GM12878 (cell line): ENCODE data around the gene TCP1. TPM values are rescaled to one million over a fixed set of nuclear protein-coding genes. Genes with fewer than 3 reads are reported as not detected.
"Not testable (repeated sequence)": the region's sequence is repeated elsewhere in the genome, so short reads cannot be mapped to it uniquely, and the experiment has no call there.

Experiments
- ATAC-seq: fragments of 200-7000 bp; cut with Tn5 transposase; 3 replicates; pipeline ENCODE4 v1.9.1; 2020; ENCODE audit warnings: mild to moderate bottlenecking, moderate library complexity
- BruUV-seq: library from RNA; stranded (reverse); fragments of 400-500 nt; replicated peaks from 2 replicates; lab custom pipeline; 2021; lab: Mats Ljungman, UMichigan
- CTCF ChIA-PET: fragments of 300-600 bp; sonication (Branson Sonifier 250); formaldehyde crosslinking; extraction: SDS; loops from one replicate; lab custom pipeline; 2021; ENCODE audit warnings: inconsistent platforms; lab: Yijun Ruan, JAX
- POLR2A ChIA-PET: fragments of 350-600 bp; formaldehyde crosslinking; extraction: SDS; loops from one replicate; lab custom pipeline; 2021; ENCODE audit warnings: inconsistent platforms; lab: Charles Lee
- RAD21 ChIA-PET: fragments of 300-600 bp; sonication (Branson Sonifier 250); formaldehyde crosslinking; loops from one replicate; lab custom pipeline; 2023; ENCODE audit warnings: antibody characterized with exemption; ENCODE audit not compliant: unreplicated experiment; lab: Charles Lee
- SMC1A ChIA-PET: fragments of 300-600 bp; sonication (Branson Sonifier 250); formaldehyde crosslinking; loops from one replicate; lab custom pipeline; 2023; ENCODE audit not compliant: unreplicated experiment, uncharacterized antibody; lab: Charles Lee
- DNase-seq: peaks from one replicate; pipeline ENCODE4 v3.0.0-alpha.2; 2011; ENCODE audit warnings: low read depth, low spot score
- FAIRE-seq: peaks from 3 replicates; lab custom pipeline; 2011; peaks lifted over from hg19 to GRCh38; lab: Jason Lieb, UNC
- H2AFZ ChIP-seq: 2 replicates; pipeline ENCODE4 v1.6.0; 2011; ENCODE audit warnings: low read depth, low read length, control low read depth; ENCODE audit not compliant: control insufficient read depth
- H3K27ac ChIP-seq: 2 replicates; pipeline ENCODE4 v1.5.1; 2011; ENCODE audit warnings: control low read depth; ENCODE audit not compliant: control insufficient read depth, insufficient read depth
- H3K27me3 ChIP-seq, 2 experiments: replicated peaks in 1 of 2; 2 replicates each; pipeline versions ENCODE4 v1.6.0 to v1.6.1; 2011; ENCODE audit warnings: low read length in 1 of 2; ENCODE audit not compliant: control insufficient read depth in 2 of 2, insufficient read depth in 2 of 2
- H3K36me3 ChIP-seq, 2 experiments: 2 replicates each; pipeline ENCODE4 v1.5.1; 2011; ENCODE audit warnings: low read length in 1 of 2; ENCODE audit not compliant: control insufficient read depth in 2 of 2, insufficient read depth in 2 of 2
- H3K4me1 ChIP-seq: 2 replicates; pipeline ENCODE4 v1.6.1; 2011; ENCODE audit warnings: mild to moderate bottlenecking, low read length, moderate library complexity, mixed read lengths; ENCODE audit not compliant: control insufficient read depth, insufficient read depth
- H3K4me2 ChIP-seq: 2 replicates; pipeline ENCODE4 v1.6.0; 2011; ENCODE audit warnings: control low read depth; ENCODE audit not compliant: control insufficient read depth, insufficient read depth
- H3K4me3 ChIP-seq: fragments of 200-600 bp; sonication (generic); 2 replicates; pipeline ENCODE4 v1.5.1; 2016
- H3K79me2 ChIP-seq: 2 replicates; pipeline ENCODE4 v1.6.0; 2011; ENCODE audit warnings: low read length; ENCODE audit not compliant: control insufficient read depth, insufficient read depth
- H3K9ac ChIP-seq: 2 replicates; pipeline ENCODE4 v1.8.0; 2011; ENCODE audit warnings: low read length, control low read depth, mixed read lengths; ENCODE audit not compliant: control insufficient read depth, insufficient read depth
- H3K9me3 ChIP-seq: replicated peaks from 3 replicates; pipeline ENCODE4 v1.5.1; 2011; ENCODE audit warnings: mild to moderate bottlenecking, low read length; ENCODE audit not compliant: control insufficient read depth, insufficient read depth
- H4K20me1 ChIP-seq: 2 replicates; pipeline ENCODE4 v1.6.0; 2011; ENCODE audit not compliant: control insufficient read depth, insufficient read depth
- ATF3 ChIP-seq: IDR thresholded peaks from 2 replicates; pipeline ENCODE4 v1.6.1; 2011; ENCODE audit warnings: low read depth, mild to moderate bottlenecking, low read length, moderate library complexity, borderline replicate concordance; ENCODE audit errors: extremely low read depth
- CHD4 ChIP-seq: fragments of 200-600 bp; sonication (generic); IDR thresholded peaks from 2 replicates; pipeline ENCODE4 v1.6.1; 2016; ENCODE audit warnings: mild to moderate bottlenecking
- E4F1 ChIP-seq: fragments of 450-650 bp; IDR thresholded peaks from 2 replicates; pipeline ENCODE4 v1.6.1; 2018; ENCODE audit warnings: borderline replicate concordance, mild to moderate bottlenecking; ENCODE audit not compliant: partially characterized antibody
- FOS ChIP-seq: IDR thresholded peaks from 3 replicates; pipeline ENCODE4 v1.6.1; 2011; ENCODE audit warnings: borderline replicate concordance; ENCODE audit not compliant: insufficient read length; ENCODE audit errors: extremely low read depth
- FOXM1 ChIP-seq: IDR thresholded peaks from 2 replicates; pipeline ENCODE4 v1.6.1; 2012; ENCODE audit warnings: low read depth, mild to moderate bottlenecking, inconsistent platforms, low read length, moderate library complexity
- KLF5 ChIP-seq: fragments of 450-650 bp; IDR thresholded peaks from 2 replicates; pipeline ENCODE4 v1.6.1; 2014; ENCODE audit warnings: mild to moderate bottlenecking; ENCODE audit not compliant: partially characterized antibody
- MYC ChIP-seq: IDR thresholded peaks from 2 replicates; pipeline ENCODE4 v1.6.1; 2011; ENCODE audit warnings: mild to moderate bottlenecking, low read length, moderate library complexity, inconsistent platforms; ENCODE audit not compliant: insufficient read depth, insufficient replicate concordance, insufficient read length, severe bottlenecking
- POLR2AphosphoS2 ChIP-seq: IDR thresholded peaks from 2 replicates; pipeline ENCODE4 v1.6.1; 2011; ENCODE audit warnings: low read depth, mild to moderate bottlenecking, low read length, improper control_type of control experiment, moderate library complexity
- RUNX3 ChIP-seq: IDR thresholded peaks from 2 replicates; pipeline ENCODE4 v1.6.1; 2012; ENCODE audit warnings: low read length, inconsistent platforms
- SMAD5 ChIP-seq: IDR thresholded peaks from 2 replicates; pipeline ENCODE4 v1.6.1; 2016; ENCODE audit warnings: antibody characterized with exemption, low read depth
- SMARCA5 ChIP-seq: fragments of 450-650 bp; IDR thresholded peaks from 2 replicates; pipeline ENCODE4 v1.6.1; 2017; ENCODE audit warnings: mild to moderate bottlenecking
- SREBF2 ChIP-seq: IDR thresholded peaks from 2 replicates; pipeline ENCODE4 v1.6.1; 2012; ENCODE audit warnings: mild to moderate bottlenecking, low read length
- SUPT20H ChIP-seq: IDR thresholded peaks from 2 replicates; pipeline ENCODE4 v1.6.1; 2011; ENCODE audit warnings: low read depth, mild to moderate bottlenecking, low read length, moderate library complexity, borderline replicate concordance; ENCODE audit not compliant: control insufficient read depth
- SUZ12 ChIP-seq: fragments of 200-600 bp; sonication (generic); IDR thresholded peaks from one replicate; pipeline ENCODE4 v1.6.1; 2018; ENCODE audit warnings: antibody characterized with exemption, mild to moderate bottlenecking; ENCODE audit not compliant: unreplicated experiment
- TCF3 ChIP-seq: IDR thresholded peaks from 2 replicates; pipeline ENCODE4 v1.6.1; 2012; ENCODE audit warnings: low read depth, mild to moderate bottlenecking, low read length, borderline replicate concordance; ENCODE audit not compliant: insufficient read depth
- WGBS: methylation state at CpG from one replicate; pipeline ENCODE4 v1.1.6; 2016; ENCODE audit warnings: low lambda C conversion rate; ENCODE audit not compliant: insufficient replicate concordance, insufficient coverage; ENCODE audit errors: missing lambda C conversion rate; 5-methylcytosine and 5-hydroxymethylcytosine counted together
- in situ Hi-C: fragments of 300-500 bp; cut with MboI; formaldehyde crosslinking; loops from 9 replicates; pipeline ENCODE4 v1.14.3; 2018; ENCODE audit warnings: mixed read lengths
- intact Hi-C: fragments of 100-400 bp; cut with micrococcal nuclease; formaldehyde crosslinking; loops from one replicate; pipeline ENCODE4 v1.14.2; 2022; ENCODE audit not compliant: unreplicated experiment
- polyA plus RNA-seq, 11 experiments: library from polyadenylated mRNA; depleted of rRNA in 4 of 11; unstranded in 6 of 11; stranded (reverse) in 5 of 11; fragments of >200 nt; fragmentation: Nextera tagmentation in 4 of 11; fragmentation: Illumina TruSeq in 1 of 11; extraction: Ambion mirVana in 4 of 11; extraction: Trizol in 1 of 11; gene quantifications; 1 replicate in 1 of 11; 2 replicates in 10 of 11; pipeline versions ENCODE4 v1.2.1 to v1.2.3, GENCODE V29; 2011 to 2016; ENCODE audit warnings: inconsistent platforms in 2 of 11, missing spikeins in 2 of 11, low read depth in 1 of 11
- total RNA-seq, 4 experiments: library from RNA; depleted of rRNA in 3 of 4; stranded (reverse); fragments of >200 nt in 3 of 4; fragmentation: Illumina TruSeq in 1 of 4; extraction: Trizol in 1 of 4; gene quantifications; 2 replicates each; pipeline versions ENCODE4 v1.2.1 to v1.2.3, GENCODE V29; 2013 to 2021

The TCP1 gene
- total and polyA plus RNA-seq, 10 of the 15 experiments (the other 5 are each of a cell fraction or from before 2014, with no cell fraction given), result 133 to 457 (median 306) TPM

- no TSS peak for BruUV-seq
- ChIA-PET RAD21 (interaction anchor here (1.3 kb wide), 1 partner anchor 12 kb away, joined by 4 read pairs; no protein-coding TSS in a partner anchor), SMC1A (interaction anchor here (1.2 to 4.1 kb wide), 4 partner anchors 8 to 45 kb away, joined by 3 to 18 read pairs (median 8); no protein-coding TSS in a partner anchor), POLR2A (interaction anchor here (1.0 kb wide), 1 partner anchor 24 kb away, joined by 3 read pairs; the partner anchor contains the start of gene ACAT2), CTCF (interaction anchor here (1.0 to 1.7 kb wide), 4 partner anchors 8 to 24 kb away, joined by 3 to 7 read pairs (median 6); partner anchors contain the start of gene ACAT2)
- H3K27ac ChIP-seq, result no peak overlapping the region
- H3K9ac ChIP-seq, result no peak overlapping the region
- intact Hi-C loops (no loop called here), in situ Hi-C loops (no loop called here)
- ATAC-seq, result no peak
- no peaks in the 10 kb centered on the region for H3K4me1 ChIP-seq
- H3K79me2 ChIP-seq, result peaks cover 80% of the 10 kb centered on the region
- H3K27me3 ChIP-seq, result no peaks in the 10 kb centered on the region
- WGBS, result 95% methylated on average over 7 of the region's 7 CpGs
- H3K9me3 ChIP-seq, result no peaks in the 10 kb centered on the region
- no peak overlapping the region for H3K4me2 ChIP-seq
- H3K4me3 ChIP-seq, result no peak overlapping the region
- peaks cover 0 to 15% of the 10 kb centered on the region in 2 experiments; a peak in 2 of 4 replicates for H3K36me3 ChIP-seq
- no peak for DNase-seq
- no peak for FAIRE-seq
- H4K20me1 ChIP-seq, result no peaks in the 10 kb centered on the region
- TF ChIP-seq E4F1 (no peak), CHD4 (no peak), FOXM1 (no peak), KLF5 (no peak), SREBF2 (no peak), MYC (no peak), ATF3 (no peak), SMARCA5 (no peak), RUNX3 (no peak), TCF3 (no peak), SUPT20H (no peak), POLR2AphosphoS2 (no peak), SUZ12 (no peak), FOS (no peak), SMAD5 (no peak)
- TF ChIP-seq, all 136 proteins: peak for 0
- no peak overlapping the region for H2AFZ ChIP-seq
Measured at GRCh38 chr6:159736908-159737307, 52.5 kb downstream of the TCP1 start.

DNA sequence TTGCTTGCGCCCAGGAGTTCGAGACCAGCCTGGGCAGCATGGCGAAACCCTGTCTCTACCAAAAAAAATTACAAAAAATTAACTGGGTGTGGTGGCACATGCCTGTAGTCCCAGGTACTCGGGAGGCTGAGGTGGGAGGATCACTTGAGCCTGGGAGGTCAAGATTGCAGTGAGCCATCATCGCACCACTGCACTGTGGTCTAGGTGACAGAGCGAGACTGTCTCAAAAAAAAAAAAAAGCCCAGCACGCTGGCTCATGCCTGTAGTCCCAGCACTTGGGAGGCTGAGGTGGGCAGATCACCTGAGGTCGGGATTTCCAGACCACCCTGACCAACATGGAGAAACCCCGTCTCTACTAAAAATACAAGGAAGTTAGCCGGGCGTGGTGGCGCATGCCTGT lies 56.0 kb downstream of the TCP1 start:
- intact Hi-C loops, H3K27ac ChIP-seq, FAIRE-seq, in situ Hi-C loops, H3K4me1 ChIP-seq, ATAC-seq, H4K20me1 ChIP-seq, DNase-seq, H3K9me3 ChIP-seq, H3K4me3 ChIP-seq, H3K9ac ChIP-seq, H2AFZ ChIP-seq, H3K4me2 ChIP-seq, BruUV-seq, H3K36me3 ChIP-seq, H3K27me3 ChIP-seq: not testable (repeated sequence)
- RAD21 ChIA-PET, result interaction anchor here (0.9 kb wide), 1 partner anchor 50 kb away, joined by 3 read pairs; no protein-coding TSS in a partner anchor
- SMC1A ChIA-PET, result interaction anchor here (1.1 to 11.1 kb wide), 4 partner anchors 10 to 57 kb away, joined by 3 to 108 read pairs (median 3); partner anchors contain the start of genes MRPL18 and TCP1
- WGBS, result 62% methylated on average over 12 of the region's 12 CpGs
- H3K79me2 ChIP-seq, result peaks cover 98% of the 10 kb centered on the region
- POLR2A ChIA-PET, result interaction anchor here (0.7 to 2.8 kb wide), 6 partner anchors 10 to 57 kb away, joined by 3 to 16 read pairs (median 5); partner anchors contain the start of genes ACAT2 and MRPL18
- CTCF ChIA-PET, result interaction anchor here (1.3 to 2.3 kb wide), 4 partner anchors 40 to 54 kb away, joined by 4 to 5 read pairs (median 4); no protein-coding TSS in a partner anchor
